ENCODE results near the gene GNG2. TPM values are rescaled to one million over a fixed set of nuclear protein-coding genes. Genes with fewer than 3 reads are reported as not detected.

The GNG2 gene
- total and polyA plus RNA-seq, 9 of the 15 experiments (the other 6 are each of a cell fraction or from before 2014, with no cell fraction given) = 0.18 TPM; not detected in 8

GRCh38 chr14:52007637-52008036 is 147.2 kb downstream of the GNG2 start:
- peaks cover 86% of the 10 kb centered on the region for H3K36me3 ChIP-seq (ENCODE audit: control insufficient read depth, insufficient read depth, low read length)
- no peak overlapping the region for H3K9ac ChIP-seq (ENCODE audit: insufficient read depth in 1 of 2, low read depth in 2 of 2, low read length in 2 of 2)
- no peaks in the 10 kb centered on the region for H4K20me1 ChIP-seq (replicated peaks; ENCODE audit: control insufficient read depth, insufficient read depth, low read length)
- ChIA-PET CTCF (ENCODE audit: low intra/inter-chr PET ratio) (no interaction called here), POLR2A (no interaction called here)
- BruUV-seq (replicated peaks) = no TSS peak
- FAIRE-seq = no peak
- no peaks in the 10 kb centered on the region for H3K79me2 ChIP-seq (ENCODE audit: control insufficient read depth, insufficient read depth, low read length)
- no peak for DNase-seq (ENCODE audit: extremely low read depth in 1 of 4, low spot score in 3 of 4)
- no peaks in the 10 kb centered on the region for H3K9me1 ChIP-seq (ENCODE audit: control insufficient read depth, insufficient read depth, low read length)
- no peak overlapping the region for H3K4me2 ChIP-seq (ENCODE audit: insufficient read depth, low read length)
- intact Hi-C loops (cut with micrococcal nuclease) = loop anchor here (5.0 kb wide), 1 partner anchor 65 kb away; no protein-coding TSS in a partner anchor
- H3K27ac ChIP-seq (ENCODE audit: extremely low read depth, low read depth, low read length) = no peak overlapping the region
- no peaks in the 10 kb centered on the region for H3K27me3 ChIP-seq (ENCODE audit: control insufficient read depth in 2 of 2, insufficient read depth in 2 of 2, low read length in 2 of 2)
- H2AFZ ChIP-seq (ENCODE audit: low read depth, low read length) = no peak overlapping the region
- no peak for ATAC-seq
- H3K9me3 ChIP-seq (replicated peaks; ENCODE audit: control insufficient read depth, insufficient read depth, low read depth, low read length) = no peaks in the 10 kb centered on the region
- WGBS (ENCODE audit: insufficient coverage, low coverage, missing lambda C conversion rate) = 75% methylated on average over 1 of the region's 1 CpG
- no peaks in the 10 kb centered on the region for H3K4me1 ChIP-seq (replicated peaks in 1 of 2; ENCODE audit: control insufficient read depth in 2 of 2, insufficient read depth in 2 of 2, low read length in 2 of 2)
- TF ChIP-seq ZFPM2 (CRISPR knock-in tag; IDR thresholded peaks at IDR 0.05) (no peak), HMGXB4 (CRISPR knock-in tag; IDR thresholded peaks at IDR 0.05) (no peak), POLR2B (IDR thresholded peaks at IDR 0.05; ENCODE audit: low read depth, partially characterized antibody) (no peak), YY1 (IDR thresholded peaks at IDR 0.05; ENCODE audit: borderline replicate concordance in 1 of 3, control insufficient read depth in 1 of 3, extremely low read depth in 1 of 3, insufficient read depth in 3 of 3, insufficient read length in 1 of 3, insufficient replicate concordance in 2 of 3, low read depth in 1 of 3, low read length in 2 of 3) (no peak), ZNF780A (CRISPR knock-in tag; IDR thresholded peaks at IDR 0.05) (no peak), RCOR1 (IDR thresholded peaks at IDR 0.05; ENCODE audit: borderline replicate concordance in 1 of 2, low read depth in 2 of 2, low read length in 2 of 2) (no peak)
- in situ Hi-C loops (cut with MboI) = no loop called here
- no peak overlapping the region for H3K4me3 ChIP-seq
